ENCODE data around the gene SLC35F3. TPM values are rescaled to one million over a fixed set of nuclear protein-coding genes. Genes with fewer than 3 reads are reported as not detected.

The SLC35F3 gene
- total RNA-seq, 2 experiments from 2014 or later: not detected

DNA sequence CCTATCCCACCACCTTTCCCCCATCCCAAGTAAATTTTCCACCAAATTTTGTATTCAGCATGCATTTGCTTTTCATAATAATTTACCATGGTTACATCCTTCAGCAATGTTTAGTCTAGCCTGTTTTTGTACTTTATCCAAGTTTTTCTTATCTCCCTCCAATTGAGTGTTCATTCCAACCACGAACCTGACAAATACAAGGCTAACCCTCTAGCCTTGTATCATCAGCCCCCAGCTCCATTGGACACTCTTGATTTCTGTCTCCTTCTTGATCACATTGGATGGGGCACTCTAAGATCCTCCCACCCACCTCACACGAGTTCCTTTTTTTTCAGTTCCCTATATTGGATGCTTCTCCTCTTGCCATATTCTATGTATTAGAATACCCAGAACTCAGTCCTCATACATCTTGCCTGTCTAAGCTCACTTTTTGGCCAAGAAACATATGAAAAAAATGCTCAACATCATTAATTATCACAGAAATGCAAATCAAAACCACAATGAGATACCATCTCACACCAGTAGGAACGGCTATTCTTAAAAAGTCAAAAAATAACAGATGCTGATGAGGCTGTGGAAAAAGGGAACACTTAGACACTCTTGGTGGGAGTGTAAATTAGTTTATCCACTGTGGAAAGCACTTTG lies 40.5 kb upstream of the SLC35F3 start:
- H3K36me3 ChIP-seq (ENCODE audit: insufficient read depth, low read length): no peaks in the 10 kb centered on the region
- no peaks in the 10 kb centered on the region for H3K4me1 ChIP-seq (ENCODE audit: insufficient read depth, low read length, poor library complexity, severe bottlenecking)
- no TSS peak for BruUV-seq (replicated peaks)
- intact Hi-C loops (cut with micrococcal nuclease; ENCODE audit: unreplicated experiment): no loop called here
- H3K27ac ChIP-seq (ENCODE audit: low read depth, low read length, poor library complexity, severe bottlenecking): no peak overlapping the region
- TF ChIP-seq, protein P1, sequence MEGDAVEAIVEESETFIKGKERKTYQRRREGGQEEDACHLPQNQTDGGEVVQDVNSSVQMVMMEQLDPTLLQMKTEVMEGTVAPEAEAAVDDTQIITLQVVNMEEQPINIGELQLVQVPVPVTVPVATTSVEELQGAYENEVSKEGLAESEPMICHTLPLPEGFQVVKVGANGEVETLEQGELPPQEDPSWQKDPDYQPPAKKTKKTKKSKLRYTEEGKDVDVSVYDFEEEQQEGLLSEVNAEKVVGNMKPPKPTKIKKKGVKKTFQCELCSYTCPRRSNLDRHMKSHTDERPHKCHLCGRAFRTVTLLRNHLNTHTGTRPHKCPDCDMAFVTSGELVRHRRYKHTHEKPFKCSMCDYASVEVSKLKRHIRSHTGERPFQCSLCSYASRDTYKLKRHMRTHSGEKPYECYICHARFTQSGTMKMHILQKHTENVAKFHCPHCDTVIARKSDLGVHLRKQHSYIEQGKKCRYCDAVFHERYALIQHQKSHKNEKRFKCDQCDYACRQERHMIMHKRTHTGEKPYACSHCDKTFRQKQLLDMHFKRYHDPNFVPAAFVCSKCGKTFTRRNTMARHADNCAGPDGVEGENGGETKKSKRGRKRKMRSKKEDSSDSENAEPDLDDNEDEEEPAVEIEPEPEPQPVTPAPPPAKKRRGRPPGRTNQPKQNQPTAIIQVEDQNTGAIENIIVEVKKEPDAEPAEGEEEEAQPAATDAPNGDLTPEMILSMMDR (conservative IDR thresholded peaks at IDR 0.05; ENCODE audit: low read length): no peak
- TF ChIP-seq EZH2phosphoT487 (IDR thresholded peaks at IDR 0.05; ENCODE audit: borderline replicate concordance, low read depth, low read length): no peak
- no peak for DNase-seq (ENCODE audit: low spot score)
- ChIA-PET CTCF (ENCODE audit: unreplicated experiment) (no interaction called here), POLR2A (no interaction called here)
- H3K9me2 ChIP-seq (ENCODE audit: insufficient read depth, low read length): no peaks in the 10 kb centered on the region
- no peaks in the 10 kb centered on the region for H4K20me1 ChIP-seq (ENCODE audit: insufficient read depth, low read length)
- no peaks in the 10 kb centered on the region for H3K9me3 ChIP-seq (ENCODE audit: low read length)
- H2AFZ ChIP-seq (ENCODE audit: low read length): no peak overlapping the region
- H3K4me3 ChIP-seq (ENCODE audit: low read depth, low read length, poor library complexity, severe bottlenecking): no peak overlapping the region
- H3K4me2 ChIP-seq (ENCODE audit: low read length): no peak overlapping the region
- H3K79me2 ChIP-seq (ENCODE audit: insufficient read depth, low read depth, low read length): no peaks in the 10 kb centered on the region

DNA sequence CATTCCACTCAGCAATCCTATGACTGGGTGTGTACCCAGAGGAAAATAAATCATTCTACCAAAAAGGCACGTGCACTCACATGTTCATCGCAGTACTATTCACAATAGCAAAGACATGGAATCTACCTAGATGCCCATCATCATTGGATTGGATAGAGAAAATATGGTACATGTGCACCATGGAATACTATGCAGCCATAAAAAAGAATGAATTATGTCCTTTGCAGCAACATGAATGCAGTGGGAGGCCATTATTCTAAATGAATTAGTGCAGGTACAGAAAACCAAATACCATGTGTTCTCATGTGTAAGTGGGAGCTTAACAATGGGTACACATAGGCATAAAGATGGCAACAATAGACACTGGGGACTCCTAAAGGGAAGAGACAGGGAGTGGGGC lies 39.9 kb upstream of the SLC35F3 start:
- no peak overlapping the region for H3K4me2 ChIP-seq (ENCODE audit: low read length)
- BruUV-seq (replicated peaks): no TSS peak
- POLR2A ChIA-PET: no interaction called here
- no peak overlapping the region for H3K27ac ChIP-seq (ENCODE audit: low read depth, low read length, poor library complexity, severe bottlenecking)
- H2AFZ ChIP-seq (ENCODE audit: low read length): no peak overlapping the region
- DNase-seq (ENCODE audit: low spot score): no peak
- H3K36me3 ChIP-seq (ENCODE audit: insufficient read depth, low read length): no peaks in the 10 kb centered on the region
- TF ChIP-seq, protein P1 (conservative IDR thresholded peaks at IDR 0.05; ENCODE audit: low read length): no peak
- TF ChIP-seq EZH2phosphoT487 (IDR thresholded peaks at IDR 0.05; ENCODE audit: borderline replicate concordance, low read depth, low read length): no peak
- no peak overlapping the region for H3K4me3 ChIP-seq (ENCODE audit: low read depth, low read length, poor library complexity, severe bottlenecking)
- no peaks in the 10 kb centered on the region for H4K20me1 ChIP-seq (ENCODE audit: insufficient read depth, low read length)
- intact Hi-C loops (cut with micrococcal nuclease; ENCODE audit: unreplicated experiment): no loop called here
- CTCF ChIA-PET (ENCODE audit: unreplicated experiment): no interaction called here
- no peaks in the 10 kb centered on the region for H3K4me1 ChIP-seq (ENCODE audit: insufficient read depth, low read length, poor library complexity, severe bottlenecking)
- H3K9me3 ChIP-seq (ENCODE audit: low read length): no peaks in the 10 kb centered on the region
- no peaks in the 10 kb centered on the region for H3K9me2 ChIP-seq (ENCODE audit: insufficient read depth, low read length)
- H3K79me2 ChIP-seq (ENCODE audit: insufficient read depth, low read depth, low read length): no peaks in the 10 kb centered on the region

DNA sequence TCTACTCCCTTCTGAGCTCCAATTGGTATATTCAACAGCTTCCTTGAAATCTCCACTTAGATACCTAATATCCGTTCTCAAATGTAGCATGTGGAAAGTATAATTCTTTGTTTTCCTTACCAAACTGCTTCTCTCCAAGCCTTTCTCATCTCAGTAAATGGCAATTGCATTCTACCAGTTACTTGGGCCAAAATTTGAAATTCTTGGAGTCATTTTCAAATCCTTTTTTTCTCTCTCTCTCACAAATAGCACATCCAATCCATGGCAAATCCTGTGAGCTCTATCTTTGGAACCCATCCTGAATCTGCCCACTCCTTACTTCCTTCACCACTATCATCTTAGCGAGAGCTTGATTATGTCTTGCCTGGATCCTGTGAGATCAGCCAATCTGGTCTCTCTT lies 39.3 kb upstream of the SLC35F3 start:
- no peaks in the 10 kb centered on the region for H4K20me1 ChIP-seq (ENCODE audit: insufficient read depth, low read length)
- ChIA-PET POLR2A (no interaction called here), CTCF (ENCODE audit: unreplicated experiment) (no interaction called here)
- H3K9me3 ChIP-seq (ENCODE audit: low read length): no peaks in the 10 kb centered on the region
- H3K4me2 ChIP-seq (ENCODE audit: low read length): no peak overlapping the region
- TF ChIP-seq, protein P1 (conservative IDR thresholded peaks at IDR 0.05; ENCODE audit: low read length): no peak
- TF ChIP-seq EZH2phosphoT487 (IDR thresholded peaks at IDR 0.05; ENCODE audit: borderline replicate concordance, low read depth, low read length): no peak
- no peak overlapping the region for H2AFZ ChIP-seq (ENCODE audit: low read length)
- no peaks in the 10 kb centered on the region for H3K4me1 ChIP-seq (ENCODE audit: insufficient read depth, low read length, poor library complexity, severe bottlenecking)
- intact Hi-C loops (cut with micrococcal nuclease; ENCODE audit: unreplicated experiment): no loop called here
- no peaks in the 10 kb centered on the region for H3K79me2 ChIP-seq (ENCODE audit: insufficient read depth, low read depth, low read length)
- no TSS peak for BruUV-seq (replicated peaks)
- no peaks in the 10 kb centered on the region for H3K9me2 ChIP-seq (ENCODE audit: insufficient read depth, low read length)
- H3K4me3 ChIP-seq (ENCODE audit: low read depth, low read length, poor library complexity, severe bottlenecking): no peak overlapping the region
- no peak overlapping the region for H3K27ac ChIP-seq (ENCODE audit: low read depth, low read length, poor library complexity, severe bottlenecking)
- no peak for DNase-seq (ENCODE audit: low spot score)
- H3K36me3 ChIP-seq (ENCODE audit: insufficient read depth, low read length): no peaks in the 10 kb centered on the region
